ENCODE results near the gene CSF1R.
A peak's percentile ranks its signal among the peaks of the same experiment; 100 is the strongest.

The CSF1R gene

DNA sequence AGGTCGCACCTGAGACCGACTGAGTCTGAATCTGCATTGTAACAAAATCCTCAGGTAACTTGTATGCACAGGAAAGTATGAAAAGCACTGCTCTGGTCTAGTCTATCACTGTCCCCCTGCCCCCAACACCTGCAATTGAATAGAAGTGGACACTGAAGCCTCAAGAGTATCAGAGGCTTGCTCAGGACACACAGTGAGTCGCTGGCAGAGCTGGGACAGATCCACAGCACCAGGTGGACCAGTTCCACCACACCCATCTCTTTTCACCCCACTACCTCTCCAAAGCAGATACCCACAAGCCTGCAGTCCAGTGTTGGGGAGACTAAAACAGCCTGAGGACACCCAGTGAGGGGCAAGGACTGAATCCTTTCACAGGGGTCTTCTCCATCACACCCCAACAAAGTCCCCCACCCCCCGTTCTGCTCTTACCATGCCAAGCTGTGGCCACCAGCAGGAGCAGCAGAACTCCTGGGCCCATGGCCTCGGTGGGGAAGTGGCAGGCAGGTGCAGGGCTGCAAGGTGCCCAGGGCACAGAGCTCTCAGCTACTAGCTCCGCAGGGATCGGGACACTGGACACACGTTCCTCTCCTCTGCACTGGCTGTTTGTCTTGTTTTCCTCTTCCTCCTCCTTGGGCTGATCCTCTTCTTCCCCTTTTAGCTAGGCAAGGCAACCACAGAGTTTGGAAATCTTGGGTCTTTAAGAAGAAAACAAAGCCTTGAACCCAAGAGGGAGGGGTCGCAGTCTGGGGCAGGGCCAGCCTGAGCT is at the start of gene CSF1R:
Gene CSF1R (minus strand): TSS at position 605 of the 766 bp plus-strand sequence. CDS start 127 bp downstream, at position 478.
- no peak for DNase-seq (ENCODE audit: low read depth, low spot score)

DNA sequence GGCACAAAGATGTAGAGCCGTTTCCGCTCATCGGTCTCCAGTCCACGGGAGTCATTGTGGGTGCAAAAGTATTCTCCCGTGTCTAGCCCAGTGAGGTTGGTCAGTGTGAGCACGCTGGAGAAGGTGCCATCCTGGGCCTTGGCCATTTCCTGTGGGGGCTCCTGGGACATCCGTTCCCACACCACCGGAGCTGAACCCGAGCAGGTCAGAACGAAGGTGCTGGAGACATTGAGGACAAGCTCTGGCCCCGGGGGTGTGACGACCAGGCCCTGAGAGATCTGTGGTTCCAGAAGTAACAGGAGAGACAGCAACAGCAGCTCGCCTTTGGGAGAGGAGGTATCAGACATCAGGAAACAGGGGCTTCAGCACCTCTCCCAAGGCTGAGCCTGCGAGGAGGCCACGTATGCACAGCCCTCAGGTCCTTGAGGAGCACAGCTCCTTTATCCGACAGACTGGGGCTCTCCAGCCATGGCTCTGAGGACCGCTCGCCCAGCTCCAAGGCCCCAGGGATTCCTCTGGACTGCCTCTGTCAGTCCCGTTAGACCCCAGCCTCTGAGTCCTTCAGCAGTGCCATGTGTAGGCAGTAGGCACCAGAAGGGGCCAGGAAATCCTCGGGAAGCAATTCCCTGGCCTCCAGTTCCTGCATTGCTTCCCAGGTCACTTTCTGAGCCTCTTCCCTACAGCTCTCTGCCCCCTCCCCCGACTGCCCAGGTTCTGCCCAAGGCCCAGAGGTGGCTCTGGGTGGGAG is 49.4 kb upstream of the CSF1R start:
- no peak for DNase-seq (ENCODE audit: low read depth, low spot score)

DNA sequence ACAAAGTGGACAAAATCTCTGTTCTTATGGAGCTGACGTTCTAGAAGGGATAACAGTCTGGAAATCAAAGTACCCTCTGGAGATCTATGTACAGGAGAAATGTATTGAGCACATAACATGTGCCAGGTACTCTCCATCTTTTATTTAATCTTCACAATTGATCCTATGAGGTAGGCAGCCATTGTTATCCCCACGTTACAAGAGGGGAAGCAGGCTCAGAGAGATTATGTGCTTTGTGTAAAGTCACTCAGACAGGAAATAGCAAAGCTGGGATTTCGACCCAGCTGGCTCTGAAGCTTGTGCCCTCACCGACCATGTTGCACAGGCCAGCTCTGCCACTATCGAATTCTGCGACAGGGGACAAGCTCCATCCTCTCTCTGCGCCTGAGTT is 47.8 kb upstream of the CSF1R start:
- no peak for DNase-seq (ENCODE audit: low read depth, low spot score)

DNA sequence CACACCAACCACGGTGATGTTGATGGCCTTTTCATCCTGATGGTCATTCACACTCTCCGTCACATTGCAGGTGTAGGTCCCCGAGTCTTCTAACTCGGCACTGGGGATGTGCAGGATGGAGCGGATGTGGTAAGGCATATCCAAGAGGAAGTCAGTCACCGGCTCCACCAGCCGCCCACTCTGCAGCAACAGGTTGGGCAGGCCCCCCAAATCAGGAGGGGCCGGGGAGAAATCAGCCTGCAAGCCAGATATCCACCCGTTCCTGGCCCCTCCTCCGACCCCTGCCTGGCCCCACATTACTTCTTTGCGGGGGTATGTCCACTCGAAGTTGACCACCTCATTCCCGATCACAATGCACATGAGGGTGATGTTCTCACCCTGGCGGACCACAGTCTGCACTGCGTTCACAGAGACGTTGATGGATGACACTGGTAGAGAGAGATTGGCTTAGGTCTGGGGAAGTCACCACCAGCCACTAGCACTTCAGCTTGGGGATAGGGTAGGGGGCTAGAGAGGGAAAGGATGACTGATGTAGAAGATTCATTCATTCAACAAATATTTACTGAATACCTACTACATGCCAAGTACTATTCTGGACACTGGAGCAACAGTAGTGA is 47.3 kb upstream of the CSF1R start:
- DNase-seq (ENCODE audit: low read depth, low spot score), result no peak

GRCh38 chr5:150132740-150133139 is 46.4 kb upstream of the CSF1R start:
- DNase-seq (ENCODE audit: low read depth, low spot score), result no peak

- DNase-seq (ENCODE audit: low read depth, low spot score), result no peak
These were observed 45.8 kb upstream of the CSF1R start for GRCh38 chr5:150131978-150132694.

DNA sequence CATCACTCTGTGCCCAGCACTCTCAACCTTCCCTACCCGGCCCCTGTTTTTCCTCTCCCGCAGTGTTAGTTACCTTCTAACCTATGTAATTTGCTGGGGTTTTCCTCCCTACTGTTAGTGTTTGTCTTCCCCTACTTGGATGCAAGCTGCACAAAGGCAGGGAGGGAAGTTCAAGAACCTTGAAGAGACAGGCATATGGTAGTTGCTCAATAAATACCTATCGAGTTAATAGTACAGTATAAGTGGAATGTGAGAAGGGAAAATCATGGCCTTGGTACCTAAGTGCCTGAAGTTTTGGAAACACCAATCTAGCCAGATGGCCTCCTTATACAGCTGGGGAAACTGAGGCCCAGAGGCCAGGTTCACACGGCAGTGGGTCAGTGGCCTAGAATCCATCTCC is 45.1 kb upstream of the CSF1R start:
- DNase-seq (ENCODE audit: low read depth, low spot score), result no peak

DNA sequence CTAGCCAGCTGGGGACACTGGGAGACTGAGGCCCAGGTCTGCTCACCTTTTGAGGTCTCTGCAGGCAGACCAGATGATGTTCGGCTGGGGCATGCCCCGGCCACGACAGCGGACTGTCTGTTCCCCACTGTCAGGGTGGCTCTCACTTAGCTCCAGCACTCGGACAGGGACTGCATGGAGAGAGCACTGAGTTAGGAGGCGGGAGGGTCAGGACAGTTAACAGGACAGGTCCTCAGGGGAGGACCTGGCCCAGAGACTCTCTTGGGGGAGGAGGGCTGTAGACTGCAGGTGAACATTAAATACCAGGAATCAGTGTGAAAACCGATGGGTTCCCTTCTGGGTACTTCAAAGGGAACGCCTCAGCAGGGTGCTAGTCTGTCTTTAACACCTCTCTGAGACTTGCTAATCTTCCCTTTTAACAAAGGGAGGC is 44.2 kb upstream of the CSF1R start:
- DNase-seq (ENCODE audit: low read depth, low spot score), result no peak

DNA sequence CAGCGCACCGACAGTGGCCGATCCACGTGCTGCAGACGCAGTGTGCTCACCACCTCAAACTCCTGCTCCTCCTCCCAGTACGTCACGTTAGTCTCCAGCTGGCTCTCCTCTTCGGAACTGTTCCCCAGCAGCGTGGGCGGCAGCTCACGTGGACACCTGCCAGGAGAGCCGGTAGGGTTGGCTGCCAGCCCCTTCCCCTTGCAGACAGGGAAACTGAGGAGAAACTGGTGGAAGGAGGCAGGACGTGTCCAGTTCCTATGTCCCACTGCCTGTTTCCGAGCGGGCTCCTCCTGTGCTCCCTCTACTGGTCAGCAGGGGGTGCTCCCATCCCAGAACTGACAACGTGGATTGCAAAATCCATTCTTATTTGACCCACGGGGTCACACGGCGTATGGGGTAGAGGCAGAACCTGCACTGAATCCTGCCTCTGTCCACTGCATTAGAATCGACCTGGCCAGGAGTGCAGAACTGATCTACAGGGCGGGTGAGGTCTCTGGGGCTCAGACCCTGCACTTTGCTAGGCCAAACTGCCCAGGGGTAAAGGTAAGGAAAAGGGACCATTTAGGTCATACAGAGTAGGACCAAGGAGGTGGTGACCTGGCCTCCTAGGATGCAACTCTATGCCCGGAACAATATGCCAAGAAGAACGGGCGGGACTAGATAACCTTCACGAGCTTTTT is 43.6 kb upstream of the CSF1R start:
- peak; percentile 8 for DNase-seq (ENCODE audit: low read depth, low spot score)

DNA sequence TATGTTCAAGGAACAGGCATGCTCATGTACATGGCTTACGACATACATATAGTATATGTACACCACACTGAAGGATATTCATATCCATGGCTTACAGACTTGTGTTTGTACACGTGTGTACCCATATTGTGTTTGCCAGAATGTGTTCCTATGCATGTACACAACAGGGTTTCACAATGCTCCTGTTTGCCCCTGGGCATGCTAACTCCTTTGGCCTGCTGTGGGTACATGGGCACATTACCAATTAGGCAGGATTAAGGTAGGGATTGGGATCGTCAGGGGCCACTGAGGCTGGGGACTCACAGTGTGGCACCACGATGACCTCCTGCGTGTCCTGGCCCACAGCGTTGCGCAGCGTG is 43.1 kb upstream of the CSF1R start:
- DNase-seq (ENCODE audit: low read depth, low spot score), result no peak

GRCh38 chr5:150126921-150127265 is 40.5 kb upstream of the CSF1R start:
- DNase-seq (ENCODE audit: low read depth, low spot score), result no peak

DNA sequence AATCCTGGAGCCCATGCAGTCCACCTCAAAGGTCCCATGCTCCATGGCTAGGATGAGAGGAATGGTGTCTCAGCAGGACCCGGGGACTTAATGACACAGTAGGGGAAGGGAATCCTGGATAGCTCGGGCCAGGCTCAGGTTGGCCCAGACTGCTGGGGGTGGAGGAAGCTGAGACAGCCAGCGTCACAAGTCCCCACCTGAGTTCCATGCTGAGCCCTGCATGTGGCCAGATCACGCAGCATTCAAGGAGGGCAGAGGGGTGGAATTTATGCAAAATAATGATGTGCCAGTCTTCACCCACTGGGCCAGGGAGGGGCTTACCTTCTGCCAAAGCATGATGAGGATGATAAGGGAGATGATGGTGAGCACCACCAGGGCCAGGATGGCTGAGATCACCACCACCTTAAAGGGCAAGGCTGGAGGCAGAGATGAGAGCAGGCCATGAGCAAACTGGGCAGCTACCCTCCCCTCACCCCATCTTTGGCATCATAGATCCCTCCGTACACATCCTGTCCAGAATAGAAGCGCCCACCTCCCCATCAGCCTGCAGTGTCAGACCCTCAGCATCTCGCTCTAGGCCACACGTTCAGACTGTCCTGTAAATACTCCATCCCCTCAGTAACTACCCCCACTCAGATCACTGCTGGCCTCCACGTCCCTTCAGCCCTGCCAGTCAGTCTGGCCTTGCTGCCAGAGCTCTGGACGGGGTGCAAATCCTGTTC is 40.0 kb upstream of the CSF1R start:
- no peak for DNase-seq (ENCODE audit: low read depth, low spot score)

DNA sequence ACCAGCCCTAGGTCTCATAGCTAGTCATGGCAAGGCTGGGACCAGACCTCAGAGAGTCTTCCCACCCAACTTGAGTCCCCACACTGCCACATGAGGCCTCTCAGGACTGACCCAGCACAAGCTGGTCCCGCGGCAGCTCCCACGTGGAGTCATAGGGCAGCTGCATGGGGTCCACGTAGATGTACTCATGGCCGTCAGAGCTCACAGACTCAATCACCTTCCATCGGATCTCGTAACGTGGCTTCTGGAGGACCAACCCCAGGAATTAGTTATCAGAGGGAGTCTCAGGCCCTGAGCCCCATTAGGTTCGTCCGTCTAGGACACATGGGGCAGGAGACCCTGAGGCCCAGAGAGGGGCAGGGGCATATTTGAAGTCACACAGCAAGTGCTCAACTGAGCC is 39.0 kb upstream of the CSF1R start:
- DNase-seq (ENCODE audit: low read depth, low spot score), result no peak

- no peak for DNase-seq (ENCODE audit: low read depth, low spot score)
These were observed 38.2 kb upstream of the CSF1R start for GRCh38 chr5:150124596-150124995.

DNA sequence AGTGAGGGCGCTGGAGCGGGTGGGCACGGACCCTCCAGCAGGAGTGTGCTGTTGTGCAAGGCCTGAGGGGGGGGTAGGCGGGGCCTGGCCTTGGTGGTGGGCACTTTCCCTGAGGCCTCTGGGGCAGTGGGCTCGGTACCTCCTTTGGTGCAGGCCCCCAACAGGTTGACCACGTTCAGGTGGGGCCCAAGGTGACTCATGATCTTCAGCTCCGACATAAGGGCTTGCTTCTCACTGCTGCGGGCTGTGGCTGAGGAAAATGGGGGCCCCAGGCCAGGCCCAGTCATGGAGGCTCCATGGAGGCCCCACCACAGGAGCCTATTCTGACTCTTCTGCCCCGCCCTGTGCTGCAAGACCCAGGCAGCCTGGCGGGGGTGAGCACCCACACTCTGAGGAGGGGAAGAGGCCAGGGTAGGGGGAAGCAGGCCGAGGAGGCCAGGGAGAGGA is 37.8 kb upstream of the CSF1R start:
- DNase-seq (ENCODE audit: low read depth, low spot score), result no peak

DNA sequence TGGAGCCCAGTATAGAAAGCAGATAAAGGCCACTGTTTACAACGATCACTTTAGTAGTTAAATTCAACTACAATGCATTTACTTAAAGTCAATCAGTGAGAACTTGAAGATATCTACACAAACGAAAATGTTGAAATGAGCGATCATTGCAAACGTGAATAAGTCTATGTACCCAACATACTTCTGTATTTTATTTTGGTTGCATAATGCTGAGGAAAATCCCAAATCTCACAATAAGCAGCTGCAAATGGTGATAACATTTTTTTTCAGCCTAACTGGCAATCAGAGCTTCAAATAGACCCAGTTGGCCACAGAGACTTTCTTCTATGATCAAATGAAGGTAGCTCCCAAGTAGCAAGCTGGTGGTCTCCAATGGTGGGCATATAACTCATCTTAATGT is 37.2 kb upstream of the CSF1R start:
- DNase-seq (ENCODE audit: low read depth, low spot score), result no peak

DNA sequence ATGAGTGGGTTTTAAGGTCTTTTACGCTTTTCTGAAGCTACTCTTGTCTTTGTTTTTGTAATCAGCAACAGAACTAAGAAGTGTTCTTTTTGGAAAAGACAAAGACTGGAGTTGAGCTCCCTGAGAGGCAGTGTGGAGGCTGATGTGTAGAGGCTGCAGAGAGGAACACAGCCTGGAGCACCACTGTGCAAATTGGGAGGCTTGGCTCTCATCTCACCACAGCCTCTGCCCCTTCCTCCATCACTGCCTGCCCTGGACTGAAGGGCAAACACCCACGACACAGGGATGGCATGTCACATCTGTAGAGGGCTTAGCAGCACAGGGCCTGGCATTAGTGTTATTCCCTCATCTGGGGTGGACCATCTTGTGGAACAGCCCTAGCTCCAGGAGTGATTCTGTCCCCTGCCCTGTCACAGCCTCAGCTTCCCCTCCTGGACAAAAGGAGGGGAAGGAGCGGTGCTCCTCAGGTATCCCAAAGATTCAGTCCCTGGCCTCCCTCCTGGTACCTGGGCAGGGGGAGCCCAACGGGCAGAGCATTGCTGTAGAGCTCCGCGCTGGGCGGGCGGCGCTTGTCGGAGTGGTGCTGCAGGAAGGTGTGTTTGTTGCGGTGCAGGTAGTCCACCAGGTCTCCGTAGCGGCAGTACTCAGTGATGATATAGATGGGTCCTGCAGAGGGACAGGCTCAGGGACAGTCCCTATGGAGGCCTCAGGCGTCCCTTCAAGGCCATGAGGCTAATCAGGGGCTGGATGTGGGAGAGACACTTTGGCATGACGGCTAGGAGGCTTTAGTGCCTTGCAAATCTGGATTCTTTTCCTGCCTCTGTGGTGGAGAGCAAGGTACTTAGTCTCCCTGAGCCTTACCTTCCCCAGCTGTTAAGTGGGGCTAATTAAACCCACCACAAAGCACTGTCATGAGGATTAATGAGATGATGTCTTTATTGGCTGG is 36.5 kb upstream of the CSF1R start:
- DNase-seq (ENCODE audit: low read depth, low spot score), result no peak

GRCh38 chr5:150122158-150122510 is 35.8 kb upstream of the CSF1R start:
- no peak for DNase-seq (ENCODE audit: low read depth, low spot score)

- DNase-seq (ENCODE audit: low read depth, low spot score), result no peak
These were observed 35.2 kb upstream of the CSF1R start for GRCh38 chr5:150121448-150122157.
